DND-41 (cell line): ENCODE measurements around the gene FAM72B.
"Not testable (repeated sequence)": the region's sequence is repeated elsewhere in the genome, so short reads cannot be mapped to it uniquely, and the experiment has no call there.

Experiments
- EZH2 ChIP-seq: IDR thresholded peaks from 3 replicates; pipeline ENCODE4 v1.6.1; 2012; ENCODE audit warnings: borderline replicate concordance, low read depth, mild to moderate bottlenecking, moderate library complexity, low read length, inconsistent platforms; ENCODE audit not compliant: severe bottlenecking
- TF ChIP-seq, protein P1 (sequence below): IDR thresholded peaks from 2 replicates; pipeline ENCODE4 v1.5.1; 2012; ENCODE audit warnings: borderline replicate concordance, low read length, moderate library complexity, mild to moderate bottlenecking; ENCODE audit not compliant: poor library complexity, severe bottlenecking; ENCODE audit errors: extremely low read depth

GRCh38 chr1:121183867-121184266, 273 bp downstream of the FAM72B start:
- TF ChIP-seq, protein P1, sequence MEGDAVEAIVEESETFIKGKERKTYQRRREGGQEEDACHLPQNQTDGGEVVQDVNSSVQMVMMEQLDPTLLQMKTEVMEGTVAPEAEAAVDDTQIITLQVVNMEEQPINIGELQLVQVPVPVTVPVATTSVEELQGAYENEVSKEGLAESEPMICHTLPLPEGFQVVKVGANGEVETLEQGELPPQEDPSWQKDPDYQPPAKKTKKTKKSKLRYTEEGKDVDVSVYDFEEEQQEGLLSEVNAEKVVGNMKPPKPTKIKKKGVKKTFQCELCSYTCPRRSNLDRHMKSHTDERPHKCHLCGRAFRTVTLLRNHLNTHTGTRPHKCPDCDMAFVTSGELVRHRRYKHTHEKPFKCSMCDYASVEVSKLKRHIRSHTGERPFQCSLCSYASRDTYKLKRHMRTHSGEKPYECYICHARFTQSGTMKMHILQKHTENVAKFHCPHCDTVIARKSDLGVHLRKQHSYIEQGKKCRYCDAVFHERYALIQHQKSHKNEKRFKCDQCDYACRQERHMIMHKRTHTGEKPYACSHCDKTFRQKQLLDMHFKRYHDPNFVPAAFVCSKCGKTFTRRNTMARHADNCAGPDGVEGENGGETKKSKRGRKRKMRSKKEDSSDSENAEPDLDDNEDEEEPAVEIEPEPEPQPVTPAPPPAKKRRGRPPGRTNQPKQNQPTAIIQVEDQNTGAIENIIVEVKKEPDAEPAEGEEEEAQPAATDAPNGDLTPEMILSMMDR, result not testable (repeated sequence)
- TF ChIP-seq EZH2, result not testable (repeated sequence)
